Uterus (tissue), 4 donors: Measurements from ENCODE around the gene HNRNPAB. TPM values are rescaled to one million over a fixed set of nuclear protein-coding genes. Genes with fewer than 3 reads are reported as not detected.

Source experiments
- DNase-seq, 2 donors: peaks; one replicate each; pipeline ENCODE4 v3.0.0-alpha.2; 2019 to 2020
- H3K27ac ChIP-seq, 2 donors: fragments of 200-600 bp; sonication (generic); 1 replicate in 1 of 2; 2 replicates in 1 of 2; pipeline ENCODE4 v1.5.1; 2016 to 2018
- H3K27me3 ChIP-seq, 2 donors: fragments of 200-600 bp; sonication (generic); one replicate each; pipeline ENCODE4 v1.5.1; 2018 to 2019; ENCODE audit warnings: control low read depth in 1 of 2
- H3K36me3 ChIP-seq, 2 donors: fragments of 200-600 bp; sonication (generic); one replicate each; pipeline ENCODE4 v1.5.1; 2019; ENCODE audit warnings: control low read depth in 1 of 2
- H3K4me1 ChIP-seq, 2 donors: fragments of 200-600 bp; sonication (generic); one replicate each; pipeline ENCODE4 v1.5.1; 2018 to 2019; ENCODE audit warnings: control low read depth in 1 of 2
- H3K4me3 ChIP-seq, 2 donors: fragments of 200-600 bp; sonication (generic); 1 replicate in 1 of 2; 2 replicates in 1 of 2; pipeline ENCODE4 v1.5.1; 2018 to 2019; ENCODE audit warnings: mild to moderate bottlenecking in 1 of 2
- H3K9me3 ChIP-seq, 2 donors: fragments of 200-600 bp; sonication (generic); one replicate each; pipeline ENCODE4 v1.5.1; 2019; ENCODE audit warnings: control low read depth in 1 of 2
- POLR2A ChIP-seq, 2 donors: fragments of 450-650 bp; IDR thresholded peaks; one replicate each; pipeline ENCODE4 v1.6.1; 2016; ENCODE audit warnings: antibody characterized with exemption in 2 of 2, mild to moderate bottlenecking in 1 of 2, moderate library complexity in 1 of 2
- intact Hi-C: fragments of 100-400 bp; cut with DNase I; formaldehyde crosslinking; loops from one replicate; pipeline ENCODE4 v1.15.1; 2023; ENCODE audit warnings: low total_unique reads
- total RNA-seq, 4 donors: library from RNA; depleted of rRNA in 3 of 4; stranded (reverse); fragments of >200 nt in 3 of 4; gene quantifications; one replicate each; pipeline versions ENCODE4 v1.1.0 to v1.2.4, GENCODE V29; 2014 to 2023
- TF ChIP-seq, protein P1 (sequence below), 4 experiments: fragments of 200-600 bp in 2 of 4; fragments of 450-650 bp in 2 of 4; sonication (generic) in 2 of 4; IDR thresholded peaks; one replicate each; pipeline ENCODE4 v1.5.1; 2016 to 2019; ENCODE audit warnings: antibody characterized with exemption in 4 of 4, mild to moderate bottlenecking in 2 of 4, moderate library complexity in 1 of 4
- donor health status: DM: yes; HTN: yes; CAD: no.

Gene HNRNPAB
- total RNA-seq, 4 donors from 2014 or later = 45.1 to 112 (median 73.4) TPM

- Histone ChIP-seq H3K4me1 (no peaks in the 10 kb centered on the region), H3K4me3 (no peak overlapping the region), H3K9me3 (no peaks in the 10 kb centered on the region), H3K27ac (no peak overlapping the region), H3K36me3 (no peaks in the 10 kb centered on the region), H3K27me3 (no peaks in the 10 kb centered on the region)
- TF ChIP-seq, protein P1, sequence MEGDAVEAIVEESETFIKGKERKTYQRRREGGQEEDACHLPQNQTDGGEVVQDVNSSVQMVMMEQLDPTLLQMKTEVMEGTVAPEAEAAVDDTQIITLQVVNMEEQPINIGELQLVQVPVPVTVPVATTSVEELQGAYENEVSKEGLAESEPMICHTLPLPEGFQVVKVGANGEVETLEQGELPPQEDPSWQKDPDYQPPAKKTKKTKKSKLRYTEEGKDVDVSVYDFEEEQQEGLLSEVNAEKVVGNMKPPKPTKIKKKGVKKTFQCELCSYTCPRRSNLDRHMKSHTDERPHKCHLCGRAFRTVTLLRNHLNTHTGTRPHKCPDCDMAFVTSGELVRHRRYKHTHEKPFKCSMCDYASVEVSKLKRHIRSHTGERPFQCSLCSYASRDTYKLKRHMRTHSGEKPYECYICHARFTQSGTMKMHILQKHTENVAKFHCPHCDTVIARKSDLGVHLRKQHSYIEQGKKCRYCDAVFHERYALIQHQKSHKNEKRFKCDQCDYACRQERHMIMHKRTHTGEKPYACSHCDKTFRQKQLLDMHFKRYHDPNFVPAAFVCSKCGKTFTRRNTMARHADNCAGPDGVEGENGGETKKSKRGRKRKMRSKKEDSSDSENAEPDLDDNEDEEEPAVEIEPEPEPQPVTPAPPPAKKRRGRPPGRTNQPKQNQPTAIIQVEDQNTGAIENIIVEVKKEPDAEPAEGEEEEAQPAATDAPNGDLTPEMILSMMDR (IDR thresholded peaks at IDR 0.05) = no peak
- no peak for TF ChIP-seq POLR2A (IDR thresholded peaks at IDR 0.05)
- DNase-seq = no peak
- intact Hi-C loops = no loop called here
These were observed 14.5 kb downstream of the HNRNPAB start for GRCh38 chr5:178218827-178219226.

GRCh38 chr5:178221282-178221681 is 16.9 kb downstream of the HNRNPAB start:
- intact Hi-C loops = no loop called here
- Histone ChIP-seq H3K4me3 (no peak overlapping the region), H3K9me3 (no peaks in the 10 kb centered on the region), H3K4me1 (no peaks in the 10 kb centered on the region), H3K36me3 (no peaks in the 10 kb centered on the region), H3K27ac (no peak overlapping the region), H3K27me3 (no peaks in the 10 kb centered on the region)
- DNase-seq = no peak
- TF ChIP-seq, protein P1 (IDR thresholded peaks at IDR 0.05) = no peak
- no peak for TF ChIP-seq POLR2A (IDR thresholded peaks at IDR 0.05)

- Histone ChIP-seq H3K27me3 (no peaks in the 10 kb centered on the region), H3K9me3 (no peaks in the 10 kb centered on the region), H3K27ac (no peak overlapping the region), H3K4me3 (no peak overlapping the region), H3K36me3 (no peaks in the 10 kb centered on the region), H3K4me1 (no peaks in the 10 kb centered on the region)
- intact Hi-C loops = no loop called here
- TF ChIP-seq, protein P1 (IDR thresholded peaks at IDR 0.05) = no peak
- no peak for TF ChIP-seq POLR2A (IDR thresholded peaks at IDR 0.05)
- no peak for DNase-seq
These were observed 17.5 kb downstream of the HNRNPAB start for GRCh38 chr5:178221853-178222252.

DNA sequence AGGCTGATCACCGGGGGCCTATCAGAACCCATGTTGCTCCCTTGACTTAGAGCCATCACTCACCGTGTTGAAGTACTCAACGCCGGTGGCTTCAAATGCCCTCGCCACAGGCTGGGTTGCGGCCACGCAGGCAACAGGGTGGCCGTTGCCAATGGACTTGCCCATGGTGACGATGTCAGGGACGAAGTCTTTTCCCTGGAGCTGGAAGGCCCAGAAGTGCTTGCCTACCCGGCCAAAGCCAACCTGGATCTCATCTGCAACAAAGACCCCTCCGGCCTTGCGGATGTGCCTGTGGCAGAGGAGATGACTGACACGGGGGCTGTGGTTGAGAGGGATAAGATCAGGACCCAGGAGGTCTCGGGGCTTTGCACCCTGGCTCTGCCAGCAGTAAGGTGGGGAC is 18.0 kb downstream of the HNRNPAB start:
- no peak for TF ChIP-seq POLR2A (IDR thresholded peaks at IDR 0.05)
- TF ChIP-seq, protein P1 (IDR thresholded peaks at IDR 0.05) = no peak

DNA sequence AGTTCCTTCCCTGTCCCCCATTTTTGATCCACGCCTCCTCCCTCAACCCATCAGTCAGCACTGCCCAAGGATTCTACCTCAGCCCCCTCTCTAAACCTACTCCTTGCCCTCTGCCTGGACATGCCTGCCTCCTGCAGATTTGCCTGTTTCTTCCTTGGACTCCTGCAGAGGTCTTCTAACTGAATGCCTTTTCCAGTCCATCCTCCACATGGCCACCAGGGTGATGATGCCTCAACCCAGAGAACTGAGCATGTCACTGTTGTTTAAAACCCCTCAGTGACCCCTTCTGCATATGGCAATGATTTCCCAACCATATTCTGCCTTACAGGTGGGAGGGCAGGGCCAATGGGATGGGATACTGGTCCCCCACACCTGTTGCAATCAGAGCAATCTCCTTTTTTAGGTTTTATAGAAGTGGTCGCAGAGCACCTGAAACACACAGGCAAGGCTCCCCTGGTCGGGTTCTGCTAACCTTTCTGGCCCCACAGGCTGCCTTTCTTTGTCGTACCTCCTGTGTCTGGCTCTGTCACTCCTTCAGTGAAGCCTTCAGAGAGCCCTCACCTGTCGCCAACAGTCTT is 19.0 kb downstream of the HNRNPAB start:
- DNase-seq = no peak
- Histone ChIP-seq H3K27me3 (no peaks in the 10 kb centered on the region), H3K9me3 (no peaks in the 10 kb centered on the region), H3K4me1 (no peaks in the 10 kb centered on the region), H3K4me3 (no peak overlapping the region), H3K36me3 (no peaks in the 10 kb centered on the region), H3K27ac (no peak overlapping the region)
- intact Hi-C loops = no loop called here
- TF ChIP-seq, protein P1 (IDR thresholded peaks at IDR 0.05) = no peak
- TF ChIP-seq POLR2A (IDR thresholded peaks at IDR 0.05) = no peak

More for the DNA sequence above, 18.0 kb downstream of the HNRNPAB start:
- no peaks in the 10 kb centered on the region for H3K27me3 ChIP-seq
- H3K9me3 ChIP-seq = no peaks in the 10 kb centered on the region
- no peak overlapping the region for H3K27ac ChIP-seq
- H3K4me1 ChIP-seq = no peaks in the 10 kb centered on the region
- no peaks in the 10 kb centered on the region for H3K36me3 ChIP-seq
- intact Hi-C loops = no loop called here
- DNase-seq = no peak
- no peak overlapping the region for H3K4me3 ChIP-seq
